HCT116 (cell line): ENCODE measurements around the gene CNNM3.

ENCODE experiments used
- CEBPB ChIP-seq: IDR thresholded peaks from 2 replicates; pipeline ENCODE4 v1.6.1; 2012; ENCODE audit warnings: low read depth
- EGR1 ChIP-seq: IDR thresholded peaks from 2 replicates; pipeline ENCODE4 v1.6.1; 2012; ENCODE audit warnings: low read depth
- ELF1 ChIP-seq: IDR thresholded peaks from 2 replicates; pipeline ENCODE4 v1.6.1; 2012; ENCODE audit warnings: low read depth, borderline replicate concordance
- EZH2 ChIP-seq: fragments of 200-600 bp; sonication (generic); IDR thresholded peaks from 2 replicates; pipeline ENCODE4 v1.6.1; 2017; ENCODE audit warnings: antibody characterized with exemption, mixed run types
- EZH2phosphoT487 ChIP-seq: fragments of 200-600 bp; IDR thresholded peaks from 2 replicates; pipeline ENCODE4 v1.6.1; 2018; ENCODE audit warnings: antibody characterized with exemption, borderline replicate concordance
- POLR2A ChIP-seq: IDR thresholded peaks from 2 replicates; pipeline ENCODE4 v1.7.0; 2011; ENCODE audit warnings: borderline replicate concordance; ENCODE audit not compliant: insufficient read depth, insufficient read length; ENCODE audit errors: extremely low read depth
- POLR2AphosphoS5 ChIP-seq: IDR thresholded peaks from 2 replicates; pipeline ENCODE4 v1.6.1; 2011; ENCODE audit warnings: mild to moderate bottlenecking, low read depth, low read length, moderate library complexity
- RAD21 ChIP-seq: IDR thresholded peaks from 2 replicates; pipeline ENCODE4 v1.6.1; 2012; ENCODE audit warnings: low read depth, mild to moderate bottlenecking
- SIN3A ChIP-seq: IDR thresholded peaks from 2 replicates; pipeline ENCODE4 v1.6.1; 2012; ENCODE audit warnings: low read depth
- ZNF274 ChIP-seq: fragments of 200-500 bp; sonication (Bioruptor generic); IDR thresholded peaks from 2 replicates; pipeline ENCODE4 v1.6.1; 2014; ENCODE audit warnings: mild to moderate bottlenecking, low read depth, low read length, inconsistent platforms
- TF ChIP-seq, protein P1 (sequence below), 3 experiments: fragments of 200-600 bp in 1 of 3; sonication (generic) in 1 of 3; IDR thresholded peaks in 2 of 3; conservative IDR thresholded peaks in 1 of 3; 2 replicates each; pipeline ENCODE4 v1.5.1; 2012 to 2017; ENCODE audit warnings: low read depth in 2 of 3, low read length in 2 of 3, antibody characterized with exemption in 1 of 3, borderline replicate concordance in 1 of 3, control low read depth in 1 of 3, mild to moderate bottlenecking in 1 of 3, mixed read lengths in 1 of 3, mixed run types in 1 of 3, moderate library complexity in 1 of 3; ENCODE audit not compliant: insufficient read depth in 1 of 3
- TF ChIP-seq, protein P2 (sequence below): IDR thresholded peaks from 2 replicates; pipeline ENCODE4 v1.6.1; 2012; ENCODE audit warnings: low read depth
- TF ChIP-seq, protein P3 (sequence below): IDR thresholded peaks from 2 replicates; pipeline ENCODE4 v1.6.1; 2012

DNA sequence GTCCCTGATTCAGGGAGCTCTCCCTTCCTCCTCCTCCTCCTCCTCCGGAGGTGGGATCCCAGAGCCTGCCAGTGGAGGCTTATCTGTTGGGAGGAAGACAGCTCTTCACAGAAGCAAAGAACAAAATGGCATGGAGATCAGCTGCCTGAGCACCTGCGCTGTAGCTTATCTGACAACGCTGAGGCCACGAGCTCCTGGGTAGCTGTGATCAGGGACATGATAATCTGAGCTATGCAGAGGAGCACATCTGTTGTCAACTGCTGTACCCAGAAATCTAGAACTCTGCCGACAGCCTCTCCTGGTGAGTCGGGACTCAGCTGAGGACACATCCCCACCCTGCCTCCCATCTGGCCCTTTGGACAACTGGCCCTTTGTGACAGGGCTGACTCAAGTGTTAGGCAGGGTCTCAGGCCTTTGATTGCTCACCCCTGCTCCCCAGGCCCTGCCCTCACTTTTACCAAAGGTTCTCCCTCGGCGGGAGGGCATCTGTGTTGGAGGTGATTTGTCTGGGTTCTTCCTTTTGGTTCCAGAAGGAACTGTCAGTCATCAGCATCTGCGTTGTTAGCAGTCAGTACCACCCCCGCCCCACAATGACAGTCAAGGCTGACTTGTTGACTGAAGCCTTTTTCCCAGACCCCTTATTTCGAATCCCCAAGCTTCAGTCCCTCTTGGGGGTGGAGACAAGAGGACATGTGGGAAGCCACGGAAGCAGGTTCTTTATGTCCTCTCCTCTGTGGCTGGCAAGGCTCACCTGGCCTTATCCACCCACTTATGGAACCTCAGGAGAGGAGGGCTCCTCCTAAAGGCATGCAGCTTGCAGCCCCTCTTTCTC lies 5.9 kb upstream of the CNNM3 start:
- TF ChIP-seq EZH2 (no peak), POLR2A (no peak), ELF1 (no peak), SIN3A (no peak), ZNF274 (no peak), RAD21 (no peak), CEBPB (no peak), EZH2phosphoT487 (no peak), EGR1 (no peak), POLR2AphosphoS5 (no peak)
- TF ChIP-seq, protein P1, sequence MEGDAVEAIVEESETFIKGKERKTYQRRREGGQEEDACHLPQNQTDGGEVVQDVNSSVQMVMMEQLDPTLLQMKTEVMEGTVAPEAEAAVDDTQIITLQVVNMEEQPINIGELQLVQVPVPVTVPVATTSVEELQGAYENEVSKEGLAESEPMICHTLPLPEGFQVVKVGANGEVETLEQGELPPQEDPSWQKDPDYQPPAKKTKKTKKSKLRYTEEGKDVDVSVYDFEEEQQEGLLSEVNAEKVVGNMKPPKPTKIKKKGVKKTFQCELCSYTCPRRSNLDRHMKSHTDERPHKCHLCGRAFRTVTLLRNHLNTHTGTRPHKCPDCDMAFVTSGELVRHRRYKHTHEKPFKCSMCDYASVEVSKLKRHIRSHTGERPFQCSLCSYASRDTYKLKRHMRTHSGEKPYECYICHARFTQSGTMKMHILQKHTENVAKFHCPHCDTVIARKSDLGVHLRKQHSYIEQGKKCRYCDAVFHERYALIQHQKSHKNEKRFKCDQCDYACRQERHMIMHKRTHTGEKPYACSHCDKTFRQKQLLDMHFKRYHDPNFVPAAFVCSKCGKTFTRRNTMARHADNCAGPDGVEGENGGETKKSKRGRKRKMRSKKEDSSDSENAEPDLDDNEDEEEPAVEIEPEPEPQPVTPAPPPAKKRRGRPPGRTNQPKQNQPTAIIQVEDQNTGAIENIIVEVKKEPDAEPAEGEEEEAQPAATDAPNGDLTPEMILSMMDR (IDR thresholded peaks at IDR 0.05 in 2 of 3, conservative IDR thresholded peaks at IDR 0.05 in 1 of 3; ENCODE audit: borderline replicate concordance in 1 of 3, insufficient read depth in 1 of 3, low read depth in 2 of 3, low read length in 2 of 3), result no peak
- TF ChIP-seq, protein P2, sequence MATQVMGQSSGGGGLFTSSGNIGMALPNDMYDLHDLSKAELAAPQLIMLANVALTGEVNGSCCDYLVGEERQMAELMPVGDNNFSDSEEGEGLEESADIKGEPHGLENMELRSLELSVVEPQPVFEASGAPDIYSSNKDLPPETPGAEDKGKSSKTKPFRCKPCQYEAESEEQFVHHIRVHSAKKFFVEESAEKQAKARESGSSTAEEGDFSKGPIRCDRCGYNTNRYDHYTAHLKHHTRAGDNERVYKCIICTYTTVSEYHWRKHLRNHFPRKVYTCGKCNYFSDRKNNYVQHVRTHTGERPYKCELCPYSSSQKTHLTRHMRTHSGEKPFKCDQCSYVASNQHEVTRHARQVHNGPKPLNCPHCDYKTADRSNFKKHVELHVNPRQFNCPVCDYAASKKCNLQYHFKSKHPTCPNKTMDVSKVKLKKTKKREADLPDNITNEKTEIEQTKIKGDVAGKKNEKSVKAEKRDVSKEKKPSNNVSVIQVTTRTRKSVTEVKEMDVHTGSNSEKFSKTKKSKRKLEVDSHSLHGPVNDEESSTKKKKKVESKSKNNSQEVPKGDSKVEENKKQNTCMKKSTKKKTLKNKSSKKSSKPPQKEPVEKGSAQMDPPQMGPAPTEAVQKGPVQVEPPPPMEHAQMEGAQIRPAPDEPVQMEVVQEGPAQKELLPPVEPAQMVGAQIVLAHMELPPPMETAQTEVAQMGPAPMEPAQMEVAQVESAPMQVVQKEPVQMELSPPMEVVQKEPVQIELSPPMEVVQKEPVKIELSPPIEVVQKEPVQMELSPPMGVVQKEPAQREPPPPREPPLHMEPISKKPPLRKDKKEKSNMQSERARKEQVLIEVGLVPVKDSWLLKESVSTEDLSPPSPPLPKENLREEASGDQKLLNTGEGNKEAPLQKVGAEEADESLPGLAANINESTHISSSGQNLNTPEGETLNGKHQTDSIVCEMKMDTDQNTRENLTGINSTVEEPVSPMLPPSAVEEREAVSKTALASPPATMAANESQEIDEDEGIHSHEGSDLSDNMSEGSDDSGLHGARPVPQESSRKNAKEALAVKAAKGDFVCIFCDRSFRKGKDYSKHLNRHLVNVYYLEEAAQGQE, result no peak
- TF ChIP-seq, protein P3, sequence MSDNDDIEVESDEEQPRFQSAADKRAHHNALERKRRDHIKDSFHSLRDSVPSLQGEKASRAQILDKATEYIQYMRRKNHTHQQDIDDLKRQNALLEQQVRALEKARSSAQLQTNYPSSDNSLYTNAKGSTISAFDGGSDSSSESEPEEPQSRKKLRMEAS, result no peak
